GM12872 (cell line): Measurements from ENCODE around the gene GMEB2.

ENCODE experiments used
- TF ChIP-seq, protein P1 (sequence below): IDR thresholded peaks from 3 replicates; pipeline ENCODE4 v1.5.1; 2011; ENCODE audit warnings: low read depth, mild to moderate bottlenecking, low read length, moderate library complexity; ENCODE audit not compliant: insufficient read depth

The GMEB2 gene

DNA sequence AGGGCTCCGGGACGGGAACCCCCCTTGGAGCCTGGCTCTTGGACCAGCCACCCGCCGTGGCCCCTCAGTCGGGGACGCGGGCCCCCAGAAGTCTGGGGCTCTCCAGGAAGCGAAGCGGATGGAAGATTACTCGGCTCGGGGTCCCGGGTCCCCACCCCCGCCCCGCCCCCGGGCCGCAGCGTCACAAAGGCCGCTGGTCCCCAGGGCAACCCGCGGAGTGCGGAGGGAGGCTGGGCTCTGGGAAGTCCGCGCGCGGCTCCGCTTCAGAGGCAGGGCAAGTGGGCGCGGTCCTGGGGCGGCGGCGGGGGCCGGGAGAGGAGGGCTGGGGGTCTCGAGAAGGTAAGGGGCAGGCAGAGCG lies 73.0 kb downstream of the GMEB2 start, which contains the start of gene FNDC11:
FNDC11 (plus strand) TSS at position 227 of the 358 bp plus-strand sequence. CDS start 1,505 bp downstream, outside the sequence.
- TF ChIP-seq, protein P1, sequence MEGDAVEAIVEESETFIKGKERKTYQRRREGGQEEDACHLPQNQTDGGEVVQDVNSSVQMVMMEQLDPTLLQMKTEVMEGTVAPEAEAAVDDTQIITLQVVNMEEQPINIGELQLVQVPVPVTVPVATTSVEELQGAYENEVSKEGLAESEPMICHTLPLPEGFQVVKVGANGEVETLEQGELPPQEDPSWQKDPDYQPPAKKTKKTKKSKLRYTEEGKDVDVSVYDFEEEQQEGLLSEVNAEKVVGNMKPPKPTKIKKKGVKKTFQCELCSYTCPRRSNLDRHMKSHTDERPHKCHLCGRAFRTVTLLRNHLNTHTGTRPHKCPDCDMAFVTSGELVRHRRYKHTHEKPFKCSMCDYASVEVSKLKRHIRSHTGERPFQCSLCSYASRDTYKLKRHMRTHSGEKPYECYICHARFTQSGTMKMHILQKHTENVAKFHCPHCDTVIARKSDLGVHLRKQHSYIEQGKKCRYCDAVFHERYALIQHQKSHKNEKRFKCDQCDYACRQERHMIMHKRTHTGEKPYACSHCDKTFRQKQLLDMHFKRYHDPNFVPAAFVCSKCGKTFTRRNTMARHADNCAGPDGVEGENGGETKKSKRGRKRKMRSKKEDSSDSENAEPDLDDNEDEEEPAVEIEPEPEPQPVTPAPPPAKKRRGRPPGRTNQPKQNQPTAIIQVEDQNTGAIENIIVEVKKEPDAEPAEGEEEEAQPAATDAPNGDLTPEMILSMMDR, result no peak

DNA sequence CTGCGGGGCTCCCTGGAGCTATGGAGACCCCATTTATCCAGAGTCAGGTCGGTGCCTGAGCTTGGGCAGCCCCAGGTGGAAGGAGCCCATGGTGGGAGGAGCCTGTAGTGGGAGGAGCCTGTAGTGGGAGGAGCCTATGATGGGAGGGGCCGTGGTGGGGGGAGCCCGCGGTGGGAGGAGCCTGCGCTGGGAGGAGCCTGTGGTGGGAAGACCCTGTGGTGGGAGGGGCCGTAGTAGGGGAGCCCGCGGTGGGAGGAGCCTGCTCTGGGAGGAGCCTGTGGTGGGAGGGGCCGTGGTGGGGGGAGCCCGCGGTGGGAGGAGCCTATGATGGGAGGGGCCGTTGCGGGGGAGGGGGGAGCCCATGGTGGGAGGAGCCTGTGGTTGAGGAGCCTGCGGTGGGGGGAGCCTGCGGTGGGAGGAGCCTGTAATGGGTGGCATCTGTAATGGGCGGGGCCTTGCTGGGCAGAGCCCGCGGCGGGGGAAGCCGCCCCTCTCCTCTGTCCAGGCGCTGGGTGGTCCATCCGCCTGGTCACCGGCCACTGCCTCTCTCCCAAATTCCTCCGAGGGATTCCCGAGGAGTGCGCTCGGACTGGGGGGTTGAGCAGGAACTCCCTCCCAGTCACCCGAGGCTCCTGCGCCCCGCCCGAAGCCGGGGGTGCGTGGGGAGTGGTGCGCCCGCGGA lies 73.5 kb downstream of the GMEB2 start:
- TF ChIP-seq, protein P1, result no peak

DNA sequence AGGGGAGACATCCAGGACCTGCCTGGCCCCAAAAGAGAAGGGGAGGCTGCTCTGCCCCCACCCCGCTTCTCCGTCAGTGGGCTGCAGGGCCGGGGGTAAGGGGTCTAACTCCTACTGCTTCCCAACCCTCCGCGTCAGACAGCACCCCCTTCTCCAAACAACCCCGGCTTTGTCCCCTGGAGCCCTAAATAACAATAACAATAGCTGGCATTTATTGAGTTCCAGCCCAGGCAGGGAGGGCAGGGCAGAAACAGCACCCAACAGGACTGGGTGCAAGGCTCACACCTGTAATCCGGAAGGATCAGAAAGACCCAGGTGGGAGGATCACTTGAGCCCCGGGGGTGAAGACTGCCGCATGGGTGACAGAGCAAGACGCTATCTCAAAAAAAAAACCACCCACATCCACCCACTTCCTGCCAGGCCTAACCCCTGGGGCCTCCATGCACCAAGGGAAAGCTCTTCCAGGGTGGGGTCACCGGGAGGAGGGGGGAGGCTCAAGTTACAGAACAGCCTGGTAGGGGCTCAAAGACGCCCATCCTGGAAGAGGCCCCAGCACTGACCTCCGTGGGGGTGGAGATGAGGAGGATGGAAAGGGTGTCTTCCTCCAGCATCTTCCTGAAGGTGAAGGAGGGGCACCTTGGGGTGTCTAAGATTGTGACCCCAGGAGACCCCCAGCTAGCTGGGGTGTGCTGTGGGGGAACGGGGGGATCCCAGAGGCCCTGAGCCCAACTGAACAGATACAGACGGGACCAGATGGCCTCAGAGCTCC lies 74.2 kb downstream of the GMEB2 start:
- TF ChIP-seq, protein P1, result no peak

DNA sequence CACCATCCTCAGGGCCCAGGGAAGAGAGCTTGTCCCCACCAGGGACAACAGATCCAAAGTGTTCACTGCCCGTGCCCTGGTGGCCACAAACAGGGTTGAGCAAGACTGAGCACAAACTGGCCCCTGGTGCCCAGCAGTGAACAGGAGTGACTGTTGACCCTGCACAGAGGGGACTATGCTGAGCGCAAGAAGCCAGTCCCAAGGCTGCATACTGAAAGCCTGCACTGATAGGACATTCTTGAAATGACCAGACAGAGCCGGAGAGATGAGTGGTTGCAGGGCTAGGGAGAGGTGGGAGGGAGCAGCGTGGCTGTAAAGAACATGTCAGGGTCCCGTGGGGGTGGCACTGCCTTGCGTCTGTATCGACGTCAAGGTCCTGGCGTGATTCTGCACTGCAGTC lies 75.8 kb downstream of the GMEB2 start:
- TF ChIP-seq, protein P1, result no peak

DNA sequence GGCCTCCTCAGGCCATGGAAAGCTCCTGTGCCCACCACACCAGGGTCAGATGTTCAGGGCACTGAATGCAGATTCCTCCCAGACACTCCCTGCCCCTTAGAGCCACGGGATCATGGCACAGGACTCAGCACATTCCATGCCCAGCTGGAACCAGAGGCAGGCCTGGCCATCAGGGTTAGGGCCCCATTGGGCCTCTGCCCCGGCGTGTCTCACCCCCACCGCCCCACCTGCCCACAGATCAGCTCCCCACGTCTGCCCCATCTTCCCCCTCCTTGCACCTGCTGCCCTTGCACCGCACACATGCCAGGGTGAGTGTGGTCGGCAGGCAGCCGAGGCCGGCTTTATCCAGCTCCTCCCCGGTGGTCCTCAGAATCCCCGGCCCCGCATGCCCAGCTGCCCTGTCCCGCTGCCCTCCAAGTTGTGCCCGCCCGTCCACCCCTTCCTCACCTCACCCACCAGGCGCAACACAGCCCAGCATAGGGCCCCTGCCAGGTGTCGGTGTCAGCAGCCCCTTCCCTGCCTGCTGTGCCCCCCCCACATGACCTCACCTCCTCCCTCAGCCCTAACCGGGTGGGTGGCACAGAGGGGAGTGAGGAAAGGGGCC lies 77.1 kb downstream of the GMEB2 start:
- TF ChIP-seq, protein P1, result no peak

DNA sequence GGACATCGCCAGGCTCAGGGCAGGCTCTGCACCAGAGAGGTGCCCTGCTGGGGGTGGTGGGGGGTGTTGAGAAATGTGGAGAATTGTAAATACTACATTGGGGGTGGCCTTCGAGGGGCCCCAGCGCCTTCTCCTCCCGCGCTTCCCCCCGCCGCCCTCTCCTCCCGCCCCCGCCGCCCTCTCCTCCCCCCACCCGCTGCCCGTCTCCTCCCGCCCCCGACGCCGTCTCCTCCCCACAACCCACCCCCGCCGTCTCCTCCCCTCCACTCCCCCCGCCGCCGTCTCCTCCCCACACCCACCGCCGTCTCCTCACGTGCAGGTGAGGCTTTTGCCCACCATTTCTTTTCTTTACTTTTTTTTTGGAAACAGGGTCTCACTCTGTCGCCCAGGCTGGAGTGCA lies 77.9 kb downstream of the GMEB2 start:
- TF ChIP-seq, protein P1, result no peak

DNA sequence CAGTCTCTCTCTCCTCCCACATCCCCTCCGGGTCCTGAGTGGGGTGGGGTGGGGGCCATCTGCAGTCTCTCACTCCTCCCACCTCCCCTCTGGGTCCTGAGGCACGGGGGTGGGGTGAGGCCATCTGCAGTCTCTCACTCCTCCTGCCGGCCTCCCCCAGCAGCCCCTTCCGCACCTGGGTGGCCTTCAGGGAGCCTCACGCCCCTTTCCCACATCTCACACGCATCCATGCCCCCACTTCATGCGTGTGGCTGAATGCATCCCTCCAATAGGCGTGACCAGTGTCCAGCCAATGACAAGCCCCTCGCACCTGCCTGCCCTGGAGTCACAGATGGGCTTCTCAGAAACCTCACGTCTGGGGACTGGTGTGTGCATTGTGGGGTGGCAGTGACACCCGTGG lies 78.4 kb downstream of the GMEB2 start:
- TF ChIP-seq, protein P1, result no peak
